Sigmoid colon (tissue), 3 donors: Measurements from ENCODE around the gene JADE3.

Experiments
- POLR2A ChIP-seq, 2 donors: fragments of 450-650 bp; IDR thresholded peaks; one replicate each; pipeline ENCODE4 v1.6.1; 2016; ENCODE audit warnings: antibody characterized with exemption in 2 of 2, mild to moderate bottlenecking in 2 of 2, moderate library complexity in 2 of 2
- TF ChIP-seq, protein P1 (sequence below), 4 experiments: fragments of 450-650 bp in 3 of 4; fragments of 200-600 bp in 1 of 4; IDR thresholded peaks; one replicate each; pipeline ENCODE4 v1.5.1; 2016 to 2019; ENCODE audit warnings: antibody characterized with exemption in 4 of 4, mild to moderate bottlenecking in 3 of 4, moderate library complexity in 2 of 4

DNA sequence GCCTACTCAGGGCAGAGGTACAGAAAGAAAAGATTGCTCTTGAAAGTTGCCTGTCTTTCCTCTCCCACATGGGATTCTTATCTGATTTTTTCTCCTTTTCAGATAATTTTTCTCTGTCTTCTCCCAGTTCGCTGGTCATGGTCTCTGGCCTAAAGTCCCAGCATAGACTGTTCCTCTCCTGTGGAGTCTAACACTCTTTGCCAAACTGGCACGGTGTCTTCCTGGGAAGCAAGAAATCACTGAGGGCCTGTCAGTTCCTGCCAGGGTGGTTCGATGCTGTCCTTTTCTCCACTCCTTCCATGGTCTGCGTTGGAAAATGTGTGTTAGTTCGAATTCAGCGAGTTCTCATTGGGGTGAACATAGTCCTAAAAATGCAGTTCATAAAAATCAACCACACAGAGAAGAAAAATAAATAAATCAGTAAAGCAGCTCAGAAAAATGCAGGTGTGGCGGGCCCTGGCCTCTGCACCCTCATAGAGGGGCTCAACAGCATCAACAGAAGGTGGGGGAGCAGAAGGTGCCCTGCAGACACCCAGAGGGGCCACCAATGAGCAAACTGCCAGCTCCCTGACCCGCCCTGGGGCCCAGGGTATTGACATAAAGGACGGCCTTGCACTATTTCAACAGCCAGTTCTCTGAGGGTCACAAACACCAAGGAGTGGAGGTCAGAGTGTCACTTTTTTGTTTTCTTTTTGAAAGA is 168.1 kb downstream of the JADE3 start:
- no peak for TF ChIP-seq POLR2A (IDR thresholded peaks at IDR 0.05)
- TF ChIP-seq, protein P1, sequence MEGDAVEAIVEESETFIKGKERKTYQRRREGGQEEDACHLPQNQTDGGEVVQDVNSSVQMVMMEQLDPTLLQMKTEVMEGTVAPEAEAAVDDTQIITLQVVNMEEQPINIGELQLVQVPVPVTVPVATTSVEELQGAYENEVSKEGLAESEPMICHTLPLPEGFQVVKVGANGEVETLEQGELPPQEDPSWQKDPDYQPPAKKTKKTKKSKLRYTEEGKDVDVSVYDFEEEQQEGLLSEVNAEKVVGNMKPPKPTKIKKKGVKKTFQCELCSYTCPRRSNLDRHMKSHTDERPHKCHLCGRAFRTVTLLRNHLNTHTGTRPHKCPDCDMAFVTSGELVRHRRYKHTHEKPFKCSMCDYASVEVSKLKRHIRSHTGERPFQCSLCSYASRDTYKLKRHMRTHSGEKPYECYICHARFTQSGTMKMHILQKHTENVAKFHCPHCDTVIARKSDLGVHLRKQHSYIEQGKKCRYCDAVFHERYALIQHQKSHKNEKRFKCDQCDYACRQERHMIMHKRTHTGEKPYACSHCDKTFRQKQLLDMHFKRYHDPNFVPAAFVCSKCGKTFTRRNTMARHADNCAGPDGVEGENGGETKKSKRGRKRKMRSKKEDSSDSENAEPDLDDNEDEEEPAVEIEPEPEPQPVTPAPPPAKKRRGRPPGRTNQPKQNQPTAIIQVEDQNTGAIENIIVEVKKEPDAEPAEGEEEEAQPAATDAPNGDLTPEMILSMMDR (IDR thresholded peaks at IDR 0.05) = no peak
